Astrocyte (in vitro differentiated cells and primary cell): Measurements from ENCODE around the gene TRIO.

ENCODE experiments used
- CTCF ChIP-seq: IDR thresholded peaks from 2 replicates; pipeline ENCODE4 v1.5.1; 2011; ENCODE audit warnings: low read depth, mild to moderate bottlenecking, inconsistent platforms, low read length, moderate library complexity; ENCODE audit not compliant: insufficient read depth
- EZH2 ChIP-seq: IDR thresholded peaks from 2 replicates; pipeline ENCODE4 v1.6.1; 2012; ENCODE audit warnings: mild to moderate bottlenecking, low read length, inconsistent platforms; ENCODE audit not compliant: insufficient read depth

GRCh38 chr5:14272548-14273205, 129.5 kb downstream of the TRIO start:
- no peak for TF ChIP-seq CTCF
- TF ChIP-seq EZH2 = no peak
